Breast epithelium (tissue), 4 donors: ENCODE data around the gene SPATA33. TPM values are rescaled to one million over a fixed set of nuclear protein-coding genes. Genes with fewer than 3 reads are reported as not detected.
A peak's percentile ranks its signal among the peaks of the same experiment; 100 is the strongest.
"Not testable (repeated sequence)": the region's sequence is repeated elsewhere in the genome, so short reads cannot be mapped to it uniquely, and the experiment has no call there.

Experiments used
- DNase-seq, 2 donors: peaks; one replicate each; pipeline ENCODE4 v3.0.0-alpha.2; 2019; ENCODE audit warnings: low spot score in 2 of 2
- H3K27ac ChIP-seq, 2 donors: fragments of 200-600 bp; sonication (generic) in 1 of 2; one replicate each; pipeline ENCODE4 v1.5.1; 2016 to 2019; ENCODE audit warnings: mild to moderate bottlenecking in 1 of 2
- H3K27me3 ChIP-seq, 2 donors: fragments of 200-600 bp; sonication (generic) in 1 of 2; one replicate each; pipeline versions ENCODE4 v1.5.1 to v1.6.0; 2017 to 2019; ENCODE audit warnings: control low read depth in 1 of 2, mild to moderate bottlenecking in 1 of 2
- H3K36me3 ChIP-seq: fragments of 200-600 bp; one replicate; pipeline ENCODE4 v1.5.1; 2019
- H3K4me1 ChIP-seq, 2 donors: fragments of 200-600 bp; sonication (generic); one replicate each; pipeline ENCODE4 v1.5.1; 2016 to 2019; ENCODE audit warnings: control low read depth in 1 of 2
- H3K4me3 ChIP-seq, 3 donors: fragments of 200-600 bp; sonication (generic); 1 replicate in 2 of 3; 2 replicates in 1 of 3; pipeline ENCODE4 v1.5.1; 2016 to 2019; ENCODE audit warnings: mild to moderate bottlenecking in 3 of 3, moderate library complexity in 2 of 3
- H3K9me3 ChIP-seq, 2 donors: fragments of 200-600 bp; sonication (generic) in 1 of 2; one replicate each; pipeline ENCODE4 v1.5.1; 2016 to 2019; ENCODE audit warnings: control low read depth in 1 of 2
- POLR2A ChIP-seq: fragments of 450-650 bp; IDR thresholded peaks from one replicate; pipeline ENCODE4 v1.6.1; 2016; ENCODE audit warnings: antibody characterized with exemption, mild to moderate bottlenecking, moderate library complexity
- POLR2AphosphoS5 ChIP-seq, 3 donors: sonication (generic); formaldehyde crosslinking; IDR thresholded peaks; one replicate each; pipeline ENCODE4 v1.6.1; 2017; ENCODE audit warnings: antibody characterized with exemption in 3 of 3
- intact Hi-C: fragments of 100-400 bp; cut with DNase I; formaldehyde crosslinking; loops from one replicate; pipeline ENCODE4 v1.15.1; 2023; ENCODE audit warnings: low total_unique reads
- total RNA-seq, 3 donors: library from RNA; depleted of rRNA; stranded (reverse); fragments of >200 nt; gene quantifications; one replicate each; pipeline ENCODE4 v1.1.0, GENCODE V29; 2016
- TF ChIP-seq, protein P1 (sequence below), 3 donors: fragments of 450-650 bp; IDR thresholded peaks; one replicate each; pipeline ENCODE4 v1.5.1; 2016 to 2017; ENCODE audit warnings: antibody characterized with exemption in 3 of 3, mild to moderate bottlenecking in 3 of 3, moderate library complexity in 3 of 3

SPATA33 gene
- total RNA-seq, 3 donors from 2014 or later, result 3.8 to 7.2 (median 5.9) TPM

DNA sequence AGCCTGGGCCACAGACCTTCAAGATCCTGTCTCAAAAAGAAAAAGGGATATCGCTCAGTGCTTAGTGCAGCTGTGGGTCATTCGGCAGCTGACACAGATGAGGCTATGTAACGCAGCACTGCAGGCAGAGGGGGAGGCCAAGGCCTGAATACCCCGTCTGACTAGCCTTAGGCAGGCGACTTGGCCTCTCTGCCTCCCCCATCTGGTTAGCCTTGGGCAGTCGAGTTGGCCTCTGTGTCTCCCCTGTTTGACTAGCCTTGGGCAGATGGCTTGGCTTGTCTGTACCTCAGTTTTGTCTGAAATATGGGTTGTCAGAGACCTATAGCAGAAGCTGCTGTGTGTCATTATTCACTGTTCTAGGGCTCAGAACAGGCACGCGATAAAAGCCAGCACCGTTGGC lies 10.0 kb downstream of the SPATA33 start:
- Histone ChIP-seq H3K4me3 (no peak overlapping the region), H3K27ac (no peak overlapping the region), H3K27me3 (no peaks in the 10 kb centered on the region), H3K9me3 (no peaks in the 10 kb centered on the region), H3K4me1 (no peaks in the 10 kb centered on the region), H3K36me3 (no peaks in the 10 kb centered on the region)
- no peak for TF ChIP-seq POLR2AphosphoS5 (IDR thresholded peaks at IDR 0.05)
- TF ChIP-seq, protein P1, sequence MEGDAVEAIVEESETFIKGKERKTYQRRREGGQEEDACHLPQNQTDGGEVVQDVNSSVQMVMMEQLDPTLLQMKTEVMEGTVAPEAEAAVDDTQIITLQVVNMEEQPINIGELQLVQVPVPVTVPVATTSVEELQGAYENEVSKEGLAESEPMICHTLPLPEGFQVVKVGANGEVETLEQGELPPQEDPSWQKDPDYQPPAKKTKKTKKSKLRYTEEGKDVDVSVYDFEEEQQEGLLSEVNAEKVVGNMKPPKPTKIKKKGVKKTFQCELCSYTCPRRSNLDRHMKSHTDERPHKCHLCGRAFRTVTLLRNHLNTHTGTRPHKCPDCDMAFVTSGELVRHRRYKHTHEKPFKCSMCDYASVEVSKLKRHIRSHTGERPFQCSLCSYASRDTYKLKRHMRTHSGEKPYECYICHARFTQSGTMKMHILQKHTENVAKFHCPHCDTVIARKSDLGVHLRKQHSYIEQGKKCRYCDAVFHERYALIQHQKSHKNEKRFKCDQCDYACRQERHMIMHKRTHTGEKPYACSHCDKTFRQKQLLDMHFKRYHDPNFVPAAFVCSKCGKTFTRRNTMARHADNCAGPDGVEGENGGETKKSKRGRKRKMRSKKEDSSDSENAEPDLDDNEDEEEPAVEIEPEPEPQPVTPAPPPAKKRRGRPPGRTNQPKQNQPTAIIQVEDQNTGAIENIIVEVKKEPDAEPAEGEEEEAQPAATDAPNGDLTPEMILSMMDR (IDR thresholded peaks at IDR 0.05), result no peak
- TF ChIP-seq POLR2A, result no peak
- DNase-seq, result no peak
- intact Hi-C loops, result no loop called here

DNA sequence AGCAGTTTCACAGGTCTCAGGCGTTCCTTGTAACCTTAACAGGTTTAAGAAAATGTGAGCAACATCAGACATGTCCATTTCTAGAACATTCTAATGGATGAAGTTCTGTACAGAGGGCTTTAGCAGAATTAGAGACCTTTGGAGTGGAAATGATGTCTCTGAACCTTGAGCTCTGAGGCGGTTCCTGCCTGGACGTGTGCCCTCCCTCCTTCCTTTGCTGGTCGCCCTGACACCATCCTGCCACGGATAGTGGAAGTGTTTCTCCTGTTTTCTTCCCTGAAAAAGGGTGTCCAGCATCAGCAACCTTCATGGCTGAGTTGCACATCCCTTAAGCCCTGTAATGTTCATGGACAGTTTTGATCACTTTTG lies 11.1 kb downstream of the SPATA33 start:
- no peak for DNase-seq
- Histone ChIP-seq H3K27ac (peak overlapping the region in 1 of 2 donors; percentile 48), H3K4me3 (peak overlapping the region in 2 of 3 donors; percentile 30 to 49), H3K9me3 (no peaks in the 10 kb centered on the region), H3K36me3 (no peaks in the 10 kb centered on the region), H3K27me3 (no peaks in the 10 kb centered on the region), H3K4me1 (no peaks in the 10 kb centered on the region)
- TF ChIP-seq POLR2A (no peak), POLR2AphosphoS5 (IDR thresholded peaks at IDR 0.05) (no peak)
- TF ChIP-seq, protein P1 (IDR thresholded peaks at IDR 0.05), result no peak
- intact Hi-C loops, result no loop called here

GRCh38 chr16:89669755-89670154 lies 12.1 kb downstream of the SPATA33 start:
- TF ChIP-seq POLR2AphosphoS5 (IDR thresholded peaks at IDR 0.05), result no peak
- TF ChIP-seq, protein P1 (IDR thresholded peaks at IDR 0.05), result no peak
- TF ChIP-seq POLR2A, result no peak
- no peaks in the 10 kb centered on the region for H3K27me3 ChIP-seq
- no peak for DNase-seq
- intact Hi-C loops, result no loop called here
- H3K27ac ChIP-seq, result no peak overlapping the region
- no peaks in the 10 kb centered on the region for H3K4me1 ChIP-seq
- no peaks in the 10 kb centered on the region for H3K9me3 ChIP-seq
- no peak overlapping the region for H3K4me3 ChIP-seq
- no peaks in the 10 kb centered on the region for H3K36me3 ChIP-seq

GRCh38 chr16:89670496-89671431 lies 13.1 kb downstream of the SPATA33 start:
- intact Hi-C loops, result no loop called here

GRCh38 chr16:89671565-89671964 lies 13.9 kb downstream of the SPATA33 start:
- DNase-seq, intact Hi-C loops: not testable (repeated sequence)

More at GRCh38 chr16:89670496-89671431, 13.1 kb downstream of the SPATA33 start:
- no peak for TF ChIP-seq POLR2A
- TF ChIP-seq, protein P1 (IDR thresholded peaks at IDR 0.05), result no peak
- no peak for TF ChIP-seq POLR2AphosphoS5 (IDR thresholded peaks at IDR 0.05)
- DNase-seq, result no peak
- Histone ChIP-seq H3K27ac (no peak overlapping the region), H3K27me3 (no peaks in the 10 kb centered on the region), H3K9me3 (no peaks in the 10 kb centered on the region), H3K4me3 (no peak overlapping the region), H3K36me3 (no peaks in the 10 kb centered on the region), H3K4me1 (no peaks in the 10 kb centered on the region)

More at GRCh38 chr16:89671565-89671964, 13.9 kb downstream of the SPATA33 start:
- not testable (repeated sequence) for H3K9me3 ChIP-seq, H3K36me3 ChIP-seq, H3K27ac ChIP-seq, H3K4me1 ChIP-seq, H3K4me3 ChIP-seq, H3K27me3 ChIP-seq
